NCI-H1436 (cell line): ENCODE results near the gene FMNL2.
A peak's percentile ranks its signal among the peaks of the same experiment; 100 is the strongest.

Experiments
- DNase-seq: peaks from one replicate; lab custom pipeline; 2025; lab: John Stamatoyannopoulos, UW

The FMNL2 gene

DNA sequence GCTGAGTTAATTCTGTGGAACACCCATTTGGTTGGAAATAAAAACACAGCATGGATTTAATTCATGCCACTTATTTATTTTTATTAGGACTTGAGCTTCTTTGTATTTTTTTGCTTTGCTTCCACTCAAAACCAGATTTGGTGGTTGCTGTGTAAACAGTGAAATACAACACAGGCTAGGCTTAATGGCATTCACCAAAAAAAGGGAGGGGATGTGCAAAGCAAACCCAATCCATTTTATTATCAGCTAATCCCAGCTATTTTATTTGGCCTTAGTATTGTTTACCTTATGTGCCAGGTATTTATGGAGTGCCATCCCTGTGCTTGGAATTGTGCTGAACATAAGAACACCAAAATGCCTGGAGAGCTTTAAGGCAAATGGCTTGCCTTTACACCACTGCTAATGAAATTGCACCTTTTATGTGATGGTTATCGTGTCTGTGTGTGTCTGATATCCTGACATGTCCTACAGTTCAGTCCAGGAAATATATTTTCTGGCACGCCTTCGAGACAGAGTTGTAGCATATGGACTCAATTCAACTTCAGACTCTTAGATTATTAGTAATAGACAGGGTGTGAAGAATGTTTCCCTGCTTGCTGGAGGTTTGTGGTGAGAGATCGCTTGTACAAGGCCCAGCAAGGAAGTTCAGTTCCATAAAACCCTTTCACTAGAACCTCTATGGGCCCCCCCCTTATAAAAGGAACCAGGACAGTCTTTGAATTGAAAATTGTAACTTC is 282.6 kb downstream of the FMNL2 start:
- DNase-seq: no peak

DNA sequence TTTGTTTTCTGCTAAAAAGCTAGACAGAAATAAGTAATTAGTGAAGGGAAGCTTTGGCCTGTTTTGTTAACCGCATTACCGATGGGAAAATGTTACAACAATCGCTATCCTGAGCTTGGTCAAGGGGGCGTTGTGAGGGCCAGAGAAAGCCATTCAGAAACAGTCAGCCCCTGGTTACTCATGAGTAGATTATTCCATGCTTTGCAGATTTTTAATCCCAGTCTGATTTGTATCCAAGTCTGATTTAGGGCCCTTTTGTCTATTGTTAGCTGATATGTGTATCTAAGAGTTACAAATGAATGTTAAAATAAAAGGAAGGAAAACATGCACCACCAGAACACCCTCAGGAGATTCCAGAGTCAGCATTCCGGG is 283.2 kb downstream of the FMNL2 start:
- DNase-seq: no peak

DNA sequence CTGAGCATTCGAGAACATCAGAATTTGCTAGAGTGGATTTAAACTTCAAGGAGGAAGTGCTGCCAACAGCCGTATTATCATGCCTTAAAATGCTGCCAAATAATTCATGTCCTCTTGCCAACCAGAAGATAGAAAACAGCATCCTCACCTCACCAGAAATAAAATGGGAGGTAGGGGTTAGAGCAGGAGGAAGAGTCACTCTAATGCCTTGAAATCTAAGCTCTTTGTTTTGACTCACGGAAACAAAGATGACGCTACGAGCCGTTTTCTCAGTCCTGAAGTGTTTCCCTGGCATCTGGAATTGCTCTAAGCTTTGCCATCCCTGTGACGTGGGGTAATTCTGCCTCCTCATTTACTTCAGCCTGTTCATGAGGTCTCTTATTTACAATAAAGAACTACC is 285.2 kb downstream of the FMNL2 start:
- no peak for DNase-seq

DNA sequence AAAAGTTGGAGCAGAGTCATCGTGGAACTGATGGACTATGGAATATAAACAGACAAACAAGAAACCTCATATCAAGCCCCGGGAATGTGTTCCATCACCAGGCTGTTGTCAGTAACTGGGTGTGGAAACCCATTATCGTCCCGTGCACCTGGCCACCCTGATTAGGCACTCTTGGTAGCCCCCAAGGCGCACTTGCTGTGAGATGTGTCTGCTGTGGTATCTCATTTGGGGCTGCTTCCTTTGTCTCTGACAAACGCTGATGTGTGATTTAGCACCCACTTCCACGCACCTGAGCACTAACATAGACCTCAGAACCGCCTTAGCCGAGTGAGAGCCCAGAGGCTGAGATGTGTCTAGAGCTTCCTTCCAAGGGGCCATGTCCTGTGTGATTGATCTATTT is 286.0 kb downstream of the FMNL2 start:
- no peak for DNase-seq

DNA sequence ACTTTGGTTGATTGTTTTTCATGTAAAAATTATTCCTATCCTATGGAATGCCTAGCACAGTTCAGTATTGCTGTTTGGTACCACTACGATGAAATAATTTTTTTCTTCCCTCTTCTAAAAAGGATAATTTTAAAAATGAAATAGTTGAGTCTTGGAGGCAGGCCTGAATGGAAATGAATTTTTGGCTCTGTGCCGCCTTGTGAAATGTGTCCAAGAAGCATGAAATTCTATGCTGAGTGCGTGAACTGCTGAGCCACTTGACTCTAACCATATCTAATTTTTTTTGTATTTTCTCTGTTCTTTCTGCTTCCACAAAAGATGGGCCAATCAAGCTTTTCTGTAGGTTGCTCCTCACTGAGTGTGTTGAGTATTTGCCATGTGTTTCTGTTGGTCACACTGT is 287.2 kb downstream of the FMNL2 start:
- DNase-seq: no peak

DNA sequence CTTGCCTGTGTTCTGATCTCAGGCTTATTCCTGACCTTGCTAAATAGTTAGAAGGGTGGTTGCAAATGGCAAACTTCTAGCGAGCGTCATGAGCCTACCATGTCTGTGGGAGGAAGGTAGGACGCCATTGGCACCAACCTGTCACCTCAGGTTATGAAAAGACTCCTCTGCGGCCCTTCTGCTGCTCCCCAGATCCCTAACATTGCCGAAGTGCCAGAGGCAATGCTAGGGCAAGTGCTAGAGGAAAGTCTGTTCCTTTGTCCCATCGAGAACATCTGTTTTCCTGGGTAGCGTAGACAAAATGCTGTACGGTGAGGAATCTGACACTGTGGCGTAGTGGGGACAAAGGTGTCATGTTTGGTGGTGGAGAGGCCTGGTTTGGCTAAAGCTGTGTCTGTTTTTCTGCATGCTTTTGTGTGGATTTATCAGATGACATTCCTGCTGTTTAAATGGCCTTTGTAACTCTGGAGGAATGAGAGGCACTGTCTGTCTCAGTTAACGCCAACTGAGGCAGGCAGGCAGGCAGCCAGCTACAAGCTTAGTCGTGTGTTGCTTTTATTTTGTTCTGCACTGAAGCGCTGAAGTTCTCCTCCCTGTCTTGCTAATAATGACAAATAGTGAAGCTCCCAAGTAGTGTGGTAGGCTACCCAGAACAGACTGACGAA is 288.2 kb downstream of the FMNL2 start:
- DNase-seq: no peak

DNA sequence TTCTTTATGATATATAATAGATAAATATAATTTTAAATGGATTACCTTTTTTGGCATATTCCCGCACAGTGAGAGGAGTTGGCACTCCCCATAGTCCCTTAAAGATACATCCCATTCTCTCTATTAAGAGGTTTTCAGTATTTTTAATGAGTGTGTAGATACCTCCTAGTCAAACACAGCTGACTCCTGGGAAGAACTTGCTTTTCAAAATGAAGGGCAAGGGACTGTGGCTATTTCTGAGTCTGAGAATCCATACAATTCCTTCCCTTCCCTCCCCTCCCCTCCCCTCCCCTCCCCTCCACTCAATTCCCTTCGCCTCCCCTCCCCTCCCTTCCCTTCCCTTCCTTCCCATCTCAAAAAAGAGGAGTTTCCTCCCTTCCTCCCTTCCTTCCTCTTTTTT is 288.8 kb downstream of the FMNL2 start:
- DNase-seq: no peak

DNA sequence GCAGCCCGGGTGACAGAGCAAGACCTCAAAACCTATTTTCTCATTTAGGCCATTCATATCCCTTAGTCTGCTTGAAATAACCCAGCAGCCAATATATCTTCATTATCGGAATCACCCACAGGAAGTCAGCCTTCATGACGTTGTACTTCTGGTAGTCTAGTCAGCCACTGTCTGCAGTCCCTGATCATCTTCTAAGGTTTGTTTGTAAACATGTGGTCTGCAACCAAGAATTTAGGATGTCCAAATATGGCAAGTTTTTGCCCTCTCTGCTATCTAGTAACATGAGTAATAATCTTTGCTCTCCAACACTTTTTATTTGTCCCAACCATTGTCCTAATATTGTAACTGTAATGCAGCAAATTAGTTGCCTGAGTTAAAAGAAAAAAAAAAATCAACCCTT is 289.8 kb downstream of the FMNL2 start:
- no peak for DNase-seq

DNA sequence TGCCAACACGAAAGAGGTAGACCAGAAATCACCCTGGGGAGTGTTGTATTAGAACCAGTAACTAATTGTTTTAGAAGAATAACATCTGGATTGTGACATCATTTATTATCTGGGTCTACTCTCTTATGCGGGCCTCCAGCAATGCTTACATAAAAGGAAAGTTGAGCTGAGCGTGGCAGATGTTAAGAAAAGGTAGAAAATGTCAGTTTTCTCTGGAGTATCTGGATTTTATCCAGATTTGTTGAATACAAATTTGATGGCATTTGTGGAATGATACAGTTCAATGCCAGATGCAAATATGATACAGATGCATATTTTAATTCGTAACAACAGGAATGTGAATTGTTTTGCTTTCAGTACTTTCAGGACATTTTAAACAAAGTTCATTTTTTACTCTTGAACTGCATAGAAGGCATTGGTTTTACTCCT is 292.0 kb downstream of the FMNL2 start:
- DNase-seq: no peak

DNA sequence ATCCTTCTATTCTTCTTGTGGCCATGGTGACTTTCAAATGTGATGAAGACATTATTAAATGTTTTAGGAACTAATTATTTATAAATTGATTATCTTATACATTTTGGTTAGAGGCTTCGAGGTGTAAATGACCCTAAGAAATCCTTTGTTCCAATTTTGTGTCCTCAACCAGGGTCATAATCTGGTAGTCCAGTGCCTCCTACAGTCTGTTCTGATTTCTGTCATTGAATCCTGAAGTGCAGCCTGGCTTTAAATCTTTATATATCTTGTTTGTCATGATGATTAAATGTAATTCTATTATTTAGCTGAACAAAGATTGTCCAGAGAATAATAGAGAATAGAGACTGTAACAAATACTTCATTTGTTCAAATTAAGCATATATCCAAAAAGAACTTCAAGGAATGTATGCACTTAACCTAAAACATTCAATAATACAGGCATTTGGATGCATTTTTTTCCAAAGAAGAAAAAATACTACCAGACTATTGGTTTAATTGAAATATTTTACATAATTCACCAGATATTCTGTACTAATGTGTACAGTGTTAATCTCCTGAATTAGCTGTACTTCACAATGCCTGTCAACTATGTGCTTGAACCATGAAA is 292.5 kb downstream of the FMNL2 start:
- DNase-seq: no peak

DNA sequence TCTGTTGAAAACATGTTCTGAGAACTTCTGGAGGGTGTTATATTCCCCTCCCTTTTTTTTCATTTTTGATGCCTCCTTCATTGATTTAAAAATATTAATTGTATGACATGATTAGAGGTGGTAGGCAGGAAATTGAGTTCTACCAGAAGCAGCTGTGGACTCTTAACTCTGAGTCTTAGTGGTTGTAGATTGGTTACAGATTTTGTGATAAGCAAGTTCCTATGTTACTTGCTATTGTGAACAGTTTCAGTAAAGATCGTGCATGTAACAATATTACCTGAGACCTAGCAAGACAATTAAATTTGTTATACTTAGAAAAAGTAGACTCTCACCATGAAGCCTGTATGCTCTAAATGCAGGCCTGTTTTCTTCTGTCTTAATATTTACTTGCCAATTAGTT is 294.2 kb downstream of the FMNL2 start:
- DNase-seq: no peak

DNA sequence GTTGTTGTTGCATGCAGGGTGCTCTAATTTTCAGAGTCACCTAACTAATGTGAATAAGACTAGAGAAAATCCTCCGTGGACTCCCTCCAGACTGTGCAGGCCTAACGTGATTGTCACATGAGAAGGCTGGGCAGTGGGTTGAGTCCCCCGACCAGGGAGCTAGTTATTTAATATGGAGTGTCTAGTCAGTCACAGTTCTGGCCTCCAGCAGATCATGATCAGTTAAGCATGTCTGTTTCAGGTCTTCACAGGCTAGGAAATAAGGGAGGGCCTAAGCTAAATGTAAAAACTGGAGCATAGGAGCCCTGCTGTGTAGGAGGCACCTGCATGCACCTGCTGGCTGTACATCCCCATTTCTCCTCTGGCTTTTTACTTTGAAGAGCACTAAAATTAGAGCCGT is 295.5 kb downstream of the FMNL2 start:
- no peak for DNase-seq

DNA sequence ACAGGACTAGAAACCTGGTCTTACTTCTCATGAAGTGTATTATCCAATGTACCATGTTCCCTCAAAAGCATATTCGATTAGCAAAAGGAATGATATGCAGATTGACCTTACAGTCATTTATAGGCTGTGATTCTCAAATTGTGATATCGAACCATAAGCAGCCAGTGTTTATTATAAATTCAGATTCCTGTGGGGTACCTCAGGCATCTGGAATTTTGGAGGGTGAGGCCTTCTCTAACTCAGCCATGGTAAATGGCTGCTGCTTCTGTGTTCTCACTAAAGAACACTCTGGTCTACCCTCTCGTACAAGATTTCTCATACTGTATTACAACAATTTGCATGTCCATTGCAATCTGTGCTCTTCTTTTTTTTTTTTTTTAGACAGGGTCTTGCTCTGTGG is 297.8 kb downstream of the FMNL2 start:
- DNase-seq: no peak

DNA sequence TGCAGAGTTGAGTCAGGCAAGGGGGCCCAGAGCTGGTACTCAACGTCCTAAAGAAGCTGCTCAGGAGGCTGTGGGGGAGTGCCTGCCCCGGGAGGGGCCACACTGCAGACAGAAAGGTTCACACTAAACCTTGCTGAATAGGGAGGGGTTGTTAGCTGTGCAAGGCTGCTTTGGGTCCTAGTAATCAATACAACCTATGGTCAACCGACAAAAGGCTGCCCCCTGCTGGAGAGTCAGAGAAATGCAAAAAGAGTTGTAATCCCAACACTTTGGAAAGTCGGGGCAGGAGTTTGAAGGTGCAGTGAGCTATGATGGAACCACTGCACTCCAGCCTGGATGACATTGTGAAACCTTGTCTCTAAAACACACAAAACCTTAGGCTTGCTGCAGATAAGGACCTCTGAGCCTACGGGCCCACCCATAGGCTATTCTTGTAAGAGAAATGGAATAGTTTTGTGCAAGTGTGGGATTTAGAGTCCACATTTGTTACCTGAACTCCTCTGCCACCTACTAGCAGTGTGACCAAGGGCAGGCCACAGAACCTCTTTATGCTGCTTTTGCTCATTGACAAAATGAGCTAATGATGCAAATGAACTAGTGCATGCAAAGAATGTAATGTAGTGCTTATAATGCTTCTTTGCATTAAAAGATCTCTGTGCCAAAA is 300.8 kb downstream of the FMNL2 start:
- DNase-seq: peak; percentile 34

DNA sequence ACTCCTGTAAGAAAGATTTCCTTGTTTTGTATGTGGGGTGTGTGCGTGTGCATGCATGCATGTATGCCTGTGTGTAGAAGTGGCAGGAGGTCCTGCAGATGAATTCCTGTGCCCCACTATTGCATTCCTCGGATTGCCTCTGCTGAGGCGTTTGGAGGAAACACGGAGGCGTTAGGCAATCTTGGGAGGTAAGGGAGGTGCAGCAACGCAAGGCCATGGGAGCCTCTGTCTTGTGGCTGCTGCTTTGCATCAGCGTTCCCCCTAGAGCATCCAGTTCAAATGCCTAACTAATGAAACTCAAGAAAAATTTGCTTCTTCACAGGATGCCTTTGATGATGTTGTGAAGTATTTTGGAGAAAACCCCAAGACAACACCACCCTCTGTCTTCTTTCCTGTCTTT is 302.3 kb downstream of the FMNL2 start:
- no peak for DNase-seq

DNA sequence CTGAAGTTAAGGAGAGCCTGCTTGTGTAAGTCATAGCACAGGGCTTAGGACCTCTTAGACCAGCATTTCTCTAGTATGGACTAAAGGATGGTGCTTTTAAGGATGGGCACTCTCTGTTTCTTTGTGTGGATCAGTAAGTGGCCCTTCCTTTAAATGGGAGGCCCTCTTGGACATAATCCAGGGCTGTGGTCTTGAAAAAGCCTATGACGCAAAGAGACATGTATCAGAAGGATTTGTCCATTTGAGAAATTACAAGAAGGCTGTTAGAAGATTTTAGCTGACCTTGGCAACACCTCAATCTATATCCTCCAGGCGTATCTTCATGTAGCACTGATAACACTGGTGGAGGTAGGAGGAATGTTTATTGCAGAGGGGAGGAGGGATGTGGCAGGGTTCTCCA is 303.1 kb downstream of the FMNL2 start:
- no peak for DNase-seq

DNA sequence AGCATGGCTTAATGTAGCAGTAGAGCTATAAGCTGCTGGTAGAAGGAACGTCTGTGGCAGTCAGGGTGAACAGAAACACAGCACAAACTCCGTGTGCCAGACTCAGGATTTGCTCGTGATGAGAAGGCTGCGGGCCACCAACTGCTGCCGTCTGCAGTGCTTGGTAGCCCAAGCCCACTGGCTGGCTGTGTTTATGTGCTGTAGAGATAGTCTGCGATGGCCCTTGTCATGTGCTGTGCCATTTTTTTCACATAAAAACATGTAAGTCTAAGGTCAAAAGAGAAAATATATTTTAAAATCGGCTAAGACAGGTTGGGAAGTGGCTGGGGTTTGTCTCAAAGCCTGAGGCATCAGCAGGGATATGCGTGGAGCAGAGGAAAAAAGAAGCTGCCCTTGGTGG is 303.6 kb downstream of the FMNL2 start:
- no peak for DNase-seq

DNA sequence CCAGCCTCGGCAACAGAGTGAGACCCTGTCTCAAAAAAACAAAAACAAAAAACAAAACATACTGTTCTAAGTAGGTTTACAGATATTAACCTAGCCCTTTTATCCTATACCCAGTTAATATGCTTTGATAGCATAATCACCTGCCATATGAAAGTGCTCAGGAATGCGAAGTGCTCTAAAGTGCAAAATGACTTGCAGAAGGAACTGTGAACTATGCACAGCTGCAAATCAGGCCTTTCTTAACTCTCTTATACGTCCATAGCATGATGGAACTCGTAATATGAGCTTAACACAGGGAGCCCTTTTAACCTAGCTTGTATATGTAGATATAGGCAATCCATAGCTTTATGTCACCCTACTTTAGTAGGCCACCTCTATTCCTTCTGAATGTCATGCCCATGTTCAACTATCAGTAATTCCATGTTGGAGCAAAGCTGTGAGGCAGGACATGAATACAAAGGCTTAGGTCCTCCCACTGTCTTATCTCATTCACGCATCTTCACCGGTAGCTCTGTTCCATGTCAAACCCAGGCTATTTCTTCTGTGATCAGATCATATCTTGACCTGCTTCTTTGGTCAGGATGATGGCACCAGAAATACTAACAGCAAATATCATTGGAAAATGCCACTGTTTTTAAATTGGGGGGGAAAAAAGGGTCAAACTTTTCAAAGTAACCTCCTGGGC is 309.4 kb downstream of the FMNL2 start:
- DNase-seq: no peak

DNA sequence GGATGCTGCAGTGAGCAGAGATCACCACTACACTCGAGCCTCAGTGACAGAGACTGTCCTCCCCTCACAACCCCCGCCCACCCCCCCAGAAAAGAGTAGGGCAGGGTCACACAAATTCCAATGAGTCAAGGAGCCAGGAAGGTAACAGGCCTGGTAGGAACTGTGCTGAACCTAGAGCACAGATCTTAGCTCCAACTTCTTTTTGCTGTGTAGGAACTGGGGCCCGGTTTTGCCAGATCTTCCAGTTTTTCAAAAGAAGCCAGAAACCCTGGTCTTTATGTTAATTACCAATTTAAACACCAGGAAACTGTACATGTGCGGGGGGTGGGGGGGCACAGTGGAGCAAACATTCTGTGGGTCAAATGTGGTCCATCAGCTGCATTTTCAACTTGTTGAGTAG is 311.3 kb downstream of the FMNL2 start:
- no peak for DNase-seq

DNA sequence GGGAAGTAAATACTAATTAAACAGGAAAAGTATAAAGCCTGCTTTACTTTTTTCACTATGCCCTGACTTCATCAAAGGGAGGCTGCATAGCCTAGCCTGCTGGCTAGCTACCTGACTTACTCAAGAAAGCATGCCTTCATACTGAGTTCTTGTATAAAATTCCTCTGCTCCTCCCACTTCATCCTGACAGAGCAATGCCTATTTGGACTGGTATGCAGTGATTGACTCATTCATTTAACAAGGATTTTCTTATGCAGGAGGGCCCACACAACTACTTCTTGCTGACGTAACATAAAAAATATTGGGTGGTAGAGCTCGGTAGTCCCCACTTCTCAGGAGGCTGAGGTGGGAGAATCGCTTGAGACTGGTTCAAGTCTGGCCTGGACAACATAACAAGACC is 311.8 kb downstream of the FMNL2 start:
- no peak for DNase-seq

DNA sequence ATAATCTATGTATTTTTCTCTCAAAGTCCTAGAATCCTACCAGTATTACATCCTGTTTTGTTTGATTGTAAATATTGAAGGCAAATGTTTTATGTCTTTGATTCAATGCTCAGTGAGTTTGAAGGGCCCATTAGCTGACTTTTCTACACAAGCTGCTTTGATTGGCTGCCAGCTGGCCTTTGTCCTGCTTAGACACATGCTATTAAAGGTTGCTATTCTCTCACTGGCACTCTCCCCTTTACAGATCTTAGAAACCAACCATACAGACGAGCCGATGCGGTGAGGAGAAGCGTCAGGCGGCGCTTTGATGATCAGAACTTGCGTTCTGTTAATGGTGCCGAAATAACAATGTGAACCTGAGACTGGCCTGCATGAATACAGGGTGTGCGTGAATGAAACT is 312.6 kb downstream of the FMNL2 start:
- DNase-seq: peak; percentile 59

DNA sequence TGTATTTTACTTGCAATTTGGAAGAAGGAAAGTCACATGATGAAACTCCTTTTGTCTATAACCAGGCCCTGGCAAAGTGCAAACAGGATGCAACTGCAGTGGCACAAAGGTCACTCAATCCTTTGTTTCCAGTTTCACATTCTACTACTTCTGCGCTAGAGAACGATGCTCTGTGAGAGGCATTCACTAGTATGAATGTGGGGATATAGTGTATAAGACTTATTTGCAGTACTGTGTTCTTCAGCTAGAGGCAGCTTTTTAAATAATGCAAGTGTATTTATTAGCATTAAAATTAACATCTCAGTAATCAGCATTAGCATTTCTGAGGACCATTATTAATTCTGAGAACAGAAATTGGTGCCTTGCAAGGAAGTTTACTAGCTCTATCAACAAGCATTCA is 313.4 kb downstream of the FMNL2 start:
- no peak for DNase-seq

DNA sequence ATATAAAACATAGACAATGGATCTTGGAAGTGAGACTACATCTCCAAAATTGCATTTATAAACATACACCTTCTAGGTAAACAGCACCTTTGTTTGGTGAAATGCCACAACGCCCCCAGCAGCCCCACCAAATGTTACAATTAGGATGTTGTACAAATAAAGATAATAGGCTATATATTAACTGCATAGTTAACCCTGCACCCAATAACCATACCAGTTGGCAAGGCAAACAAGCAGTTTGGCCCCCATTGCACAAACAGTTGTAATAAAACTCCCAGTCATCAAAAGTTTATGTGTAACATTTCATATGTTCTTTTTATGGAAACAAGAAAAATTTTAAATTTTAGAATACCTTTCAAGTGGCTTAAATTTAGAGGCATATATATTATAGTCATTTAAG is 315.0 kb downstream of the FMNL2 start:
- no peak for DNase-seq
